HG03354 (cell line): Measurements from ENCODE around the gene XRCC4.
A peak's percentile ranks its signal among the peaks of the same experiment; 100 is the strongest.

Experiments used
- ATAC-seq: cut with Tn5 transposase; IDR thresholded peaks from one replicate; pipeline ENCODE4 v1.9.1; 2021; ENCODE audit warnings: mild to moderate bottlenecking; ENCODE audit not compliant: unreplicated experiment, poor library complexity, severe bottlenecking

XRCC4 gene

DNA sequence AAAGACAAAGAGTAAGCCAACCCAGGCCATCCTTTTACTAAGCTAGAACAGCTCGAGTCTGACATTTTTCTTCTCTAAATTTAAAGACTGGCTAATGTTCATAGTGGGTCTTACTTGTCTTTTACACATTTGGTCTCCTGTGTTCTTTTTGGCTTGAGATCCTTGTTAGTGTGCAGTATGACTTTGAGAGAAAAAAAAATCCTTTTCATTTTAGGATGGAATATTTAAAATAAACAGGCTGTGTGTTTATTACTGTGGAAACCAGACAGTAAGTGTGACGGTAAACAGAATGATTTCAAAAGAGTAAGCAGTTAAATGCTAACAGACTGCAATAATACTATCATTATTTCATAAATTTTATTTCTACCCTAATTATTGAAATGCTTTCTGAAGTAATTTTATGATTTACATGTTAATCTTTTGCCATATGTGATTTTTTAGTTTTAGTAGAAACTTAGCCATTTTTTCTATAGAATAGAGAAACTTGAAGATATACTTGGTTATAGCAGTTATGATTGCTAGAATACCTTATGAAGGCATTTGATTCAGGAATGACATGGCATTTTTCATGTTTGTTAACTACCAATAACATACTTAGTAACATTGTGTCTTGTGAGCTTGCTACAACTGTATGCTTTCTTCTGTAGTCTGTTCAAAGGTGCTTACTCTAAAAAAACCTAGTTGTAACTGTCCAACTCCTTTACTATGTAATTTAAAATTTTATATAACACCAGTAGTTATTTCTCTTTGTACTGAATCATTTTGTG is 92.4 kb downstream of the XRCC4 start:
- no peak for ATAC-seq

DNA sequence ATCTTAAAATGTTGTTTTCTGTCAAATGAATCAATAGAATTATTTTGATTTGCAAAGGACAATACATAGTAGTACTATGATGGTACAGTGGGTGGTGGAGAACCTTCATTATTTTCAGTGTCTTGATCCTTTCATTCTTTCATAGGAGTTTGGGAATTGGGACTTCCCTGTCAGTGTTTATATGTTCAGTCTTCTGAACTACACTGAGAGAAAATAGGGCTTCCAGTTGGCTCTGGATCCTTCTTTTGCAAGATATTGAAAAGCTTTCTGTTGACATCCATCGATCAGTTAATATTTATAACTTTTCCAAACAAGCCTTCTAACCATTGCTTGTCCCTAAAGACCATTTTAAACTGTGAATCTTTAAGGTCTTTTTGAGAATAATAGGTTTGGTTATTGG is 94.7 kb downstream of the XRCC4 start:
- ATAC-seq, result no peak

DNA sequence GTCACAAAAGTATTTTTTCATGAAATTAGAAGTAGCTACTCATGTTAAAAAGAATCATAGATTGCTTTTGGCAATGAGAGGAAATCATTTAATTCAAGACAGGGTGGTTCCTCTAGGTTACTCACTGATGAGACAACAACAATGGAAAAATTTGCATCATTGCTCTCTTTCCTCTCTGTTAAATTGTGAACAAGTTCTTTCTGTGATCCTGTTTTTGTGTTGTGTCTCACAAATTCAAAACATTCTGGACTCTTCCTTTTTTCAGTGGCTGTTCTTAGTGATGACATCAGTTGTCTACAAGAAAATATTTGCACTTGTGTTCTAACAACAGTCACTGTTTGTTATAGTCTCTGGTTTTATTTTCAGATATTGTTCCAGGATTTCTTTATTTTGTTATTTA is 95.3 kb downstream of the XRCC4 start:
- no peak for ATAC-seq

DNA sequence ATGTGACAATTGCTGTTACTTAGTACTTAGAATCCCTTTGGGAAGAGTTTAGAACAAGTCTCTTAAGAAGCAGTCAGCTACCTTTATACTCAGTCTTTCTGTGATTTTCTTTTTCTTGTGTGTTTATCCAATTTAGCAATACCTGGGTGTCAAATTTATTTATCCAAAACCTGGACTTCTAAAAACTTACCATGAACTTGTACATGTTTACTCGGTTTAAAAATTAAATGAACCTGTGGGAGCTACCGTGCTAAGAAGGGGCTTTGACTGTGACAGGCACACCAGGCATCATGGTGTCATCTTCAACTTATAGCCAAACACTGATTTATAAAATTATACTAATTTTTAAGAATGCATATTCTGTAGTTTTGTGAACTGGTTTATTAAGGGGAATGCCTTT is 96.5 kb downstream of the XRCC4 start:
- no peak for ATAC-seq

DNA sequence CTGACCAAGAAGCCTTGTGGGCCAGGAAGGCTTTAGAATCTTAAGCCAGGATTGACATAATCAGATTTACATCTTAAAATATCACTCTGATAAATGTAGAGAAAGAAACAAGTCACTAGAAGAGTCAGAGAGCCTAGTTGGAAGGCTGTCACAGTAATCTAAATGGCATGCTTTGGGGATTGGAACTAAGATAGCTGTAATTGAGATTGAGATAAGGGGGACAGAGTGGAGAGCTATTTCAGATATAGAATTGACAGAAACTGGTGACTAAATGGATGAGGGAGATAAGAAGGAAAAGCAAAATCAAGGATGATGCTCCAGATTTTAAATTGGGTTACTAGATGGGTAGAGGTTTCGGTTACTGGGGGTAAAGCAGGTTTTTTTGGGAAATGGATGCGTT is 100.5 kb downstream of the XRCC4 start:
- ATAC-seq, result no peak

DNA sequence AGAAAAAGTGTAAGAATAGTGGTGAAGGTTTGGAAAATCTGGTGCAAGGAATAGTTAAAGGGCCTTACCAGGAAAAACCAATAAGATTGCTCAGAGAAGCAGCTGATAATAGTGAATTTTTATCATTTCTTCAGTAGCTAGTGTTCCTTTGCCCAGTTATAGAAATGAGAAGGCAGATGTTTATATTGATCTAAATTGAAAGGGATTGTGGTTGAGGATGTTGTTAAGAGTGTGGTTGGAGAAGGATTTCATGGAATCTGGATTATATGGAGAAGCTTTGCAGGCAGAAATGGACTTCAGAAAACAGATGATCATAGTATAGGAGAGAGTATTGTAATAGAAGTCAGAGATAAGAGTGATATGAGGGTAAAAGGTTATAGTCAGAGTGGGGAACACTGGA is 102.6 kb downstream of the XRCC4 start:
- ATAC-seq, result no peak

DNA sequence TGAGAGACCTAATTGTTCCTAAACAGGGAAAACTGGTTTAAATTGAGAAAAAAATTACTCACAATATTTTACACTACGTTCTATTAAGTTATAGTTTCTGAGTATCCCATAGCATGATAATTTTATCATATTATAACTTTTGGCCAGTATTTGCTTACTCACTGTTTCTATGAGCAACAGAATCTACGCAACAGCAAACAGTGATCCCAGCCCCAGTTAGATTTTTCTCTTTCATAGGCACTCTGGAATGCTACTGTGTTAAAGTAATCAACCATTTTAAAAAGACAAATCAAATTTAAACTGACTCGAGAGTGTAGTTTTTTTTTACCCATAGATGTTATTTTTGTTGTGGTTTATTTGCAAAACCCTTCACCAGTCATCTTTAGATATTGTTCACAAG is 107.2 kb downstream of the XRCC4 start:
- ATAC-seq, result no peak

DNA sequence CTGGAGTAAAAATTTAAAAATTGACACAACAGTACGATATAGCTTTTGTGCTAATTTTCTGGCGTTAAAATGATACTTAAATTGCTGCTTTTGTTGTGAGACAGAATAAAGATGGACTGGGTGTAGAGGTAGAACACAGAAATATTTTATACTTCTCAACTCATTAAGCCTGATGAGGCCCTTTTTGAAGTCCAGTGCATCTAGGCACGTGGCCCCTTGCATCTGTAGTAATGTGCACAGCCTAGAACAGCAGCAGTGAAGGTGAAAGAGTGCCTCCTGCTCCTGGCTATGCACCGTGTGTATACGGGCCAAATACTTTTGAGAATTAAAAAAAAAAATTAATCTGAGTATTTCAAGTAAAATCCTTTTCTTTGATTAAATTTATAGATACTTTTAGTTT is 115.6 kb downstream of the XRCC4 start:
- ATAC-seq, result no peak

DNA sequence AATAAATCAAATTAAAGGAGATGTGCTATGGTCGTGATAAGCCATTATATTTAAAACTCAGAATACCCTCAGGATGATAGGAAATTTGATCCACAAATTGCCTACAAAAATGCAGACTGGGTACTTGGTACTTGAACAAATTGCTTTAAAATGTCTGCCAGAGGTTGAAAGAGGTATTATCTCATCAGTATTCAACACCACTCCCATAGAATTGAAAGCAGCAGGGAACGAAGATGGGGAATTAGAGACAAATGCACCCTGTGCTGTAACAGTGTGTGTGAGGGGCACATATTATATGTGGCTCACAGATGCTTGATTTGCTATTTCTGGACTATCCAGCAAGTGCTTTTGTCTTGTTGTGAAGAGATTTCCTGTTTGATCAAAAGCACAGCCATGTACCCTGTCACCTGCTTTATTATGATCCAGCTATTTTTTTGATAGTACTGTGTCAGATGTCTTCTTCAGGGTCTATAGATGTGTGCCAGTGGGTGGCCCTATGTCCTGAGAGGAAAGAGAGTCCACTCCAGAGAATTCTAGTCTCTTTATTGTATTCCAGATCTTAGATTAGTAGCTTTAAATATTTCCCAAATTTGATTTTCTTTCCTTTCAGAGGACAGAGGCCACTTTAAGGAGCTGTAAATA is 120.1 kb downstream of the XRCC4 start:
- no peak for ATAC-seq

DNA sequence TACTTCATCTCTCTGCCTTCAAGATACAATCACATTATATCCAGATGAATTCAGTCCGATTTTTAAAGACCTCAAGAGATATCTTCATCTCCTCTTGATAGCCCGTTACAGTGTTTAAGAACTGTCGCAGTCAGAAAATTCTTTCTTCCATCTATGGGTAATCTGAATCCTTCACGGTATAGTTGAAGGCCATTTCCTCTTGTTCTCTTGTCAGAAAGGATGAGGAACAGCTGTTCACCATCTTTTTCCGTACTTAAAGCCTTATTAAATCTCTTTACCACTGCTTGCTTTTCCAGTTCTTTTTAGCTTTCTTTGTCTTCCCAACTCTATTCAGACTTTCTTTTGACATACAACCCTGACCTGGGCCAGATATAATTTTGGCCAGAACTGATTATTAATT is 121.8 kb downstream of the XRCC4 start:
- no peak for ATAC-seq

DNA sequence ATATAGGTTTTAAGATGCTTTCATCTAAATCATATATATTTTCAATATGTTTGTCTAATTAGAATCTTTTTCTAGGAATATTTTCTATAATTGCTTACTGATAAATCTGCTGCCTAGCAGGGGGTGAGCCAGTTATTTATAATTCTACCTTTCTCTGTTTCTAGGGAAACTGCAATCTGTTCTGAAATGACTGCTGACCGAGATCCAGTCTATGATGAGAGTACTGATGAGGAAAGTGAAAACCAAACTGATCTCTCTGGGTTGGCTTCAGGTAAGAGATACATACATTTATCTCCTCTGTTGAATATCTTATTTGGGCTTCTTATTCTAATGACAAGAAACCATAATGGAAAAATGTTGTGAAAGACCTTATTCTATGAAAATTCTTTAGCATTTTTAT is 127.3 kb downstream of the XRCC4 start:
- ATAC-seq, result peak; percentile 53

DNA sequence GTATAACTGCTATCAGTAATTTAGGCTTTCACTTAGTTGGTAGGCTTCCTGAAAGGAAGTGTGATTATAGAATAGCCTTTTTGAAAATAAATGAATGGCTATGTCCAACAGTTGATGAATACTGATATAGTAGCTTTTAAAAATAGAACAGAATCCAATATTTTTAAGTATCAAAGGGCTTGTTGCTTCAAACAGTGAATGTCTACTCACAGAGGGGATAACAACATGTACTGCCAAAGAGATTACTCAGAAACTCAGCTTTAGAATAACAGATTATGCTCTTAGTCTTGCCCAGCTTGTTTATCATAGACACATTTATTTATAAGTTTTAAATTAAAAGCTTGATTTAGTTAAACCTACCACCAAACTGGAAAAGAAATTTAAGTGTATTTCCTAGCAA is 132.6 kb downstream of the XRCC4 start:
- no peak for ATAC-seq

DNA sequence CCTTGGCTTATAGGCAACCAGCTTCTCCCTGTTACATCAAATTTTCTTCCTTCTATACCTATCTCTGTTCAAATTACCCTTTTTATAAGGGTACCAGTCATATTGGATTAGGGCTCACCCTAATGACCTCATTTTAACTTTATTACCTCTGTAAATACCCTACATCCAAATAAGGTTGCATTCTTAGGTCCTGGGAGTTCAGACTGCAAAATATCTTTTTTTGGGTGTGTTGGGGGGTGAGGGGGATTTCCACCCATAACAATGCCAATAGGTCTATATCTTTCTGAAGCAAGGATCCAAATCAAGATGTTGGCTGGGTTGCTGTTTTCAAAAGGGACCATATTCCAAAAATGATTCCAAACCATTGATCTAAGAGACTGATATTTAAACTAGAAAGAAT is 141.7 kb downstream of the XRCC4 start:
- ATAC-seq, result no peak

DNA sequence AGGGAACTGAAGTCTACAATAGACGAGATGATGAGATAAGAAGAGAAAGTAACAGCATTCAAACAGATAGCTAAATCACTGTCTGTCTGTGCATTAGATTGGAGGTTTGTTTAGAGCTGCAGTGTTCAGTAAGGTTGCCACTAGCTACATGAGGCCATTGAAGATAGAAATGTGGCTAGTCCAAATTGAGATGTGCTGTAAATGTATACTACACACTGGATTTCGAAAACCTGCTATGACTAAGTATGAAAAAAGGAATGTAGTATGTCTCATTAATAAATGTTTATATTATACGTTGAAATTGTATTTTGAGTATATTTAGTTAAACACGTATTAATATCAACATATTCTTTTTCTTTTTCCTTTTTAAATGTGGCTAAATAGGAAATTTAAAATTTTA is 142.1 kb downstream of the XRCC4 start:
- ATAC-seq, result no peak

DNA sequence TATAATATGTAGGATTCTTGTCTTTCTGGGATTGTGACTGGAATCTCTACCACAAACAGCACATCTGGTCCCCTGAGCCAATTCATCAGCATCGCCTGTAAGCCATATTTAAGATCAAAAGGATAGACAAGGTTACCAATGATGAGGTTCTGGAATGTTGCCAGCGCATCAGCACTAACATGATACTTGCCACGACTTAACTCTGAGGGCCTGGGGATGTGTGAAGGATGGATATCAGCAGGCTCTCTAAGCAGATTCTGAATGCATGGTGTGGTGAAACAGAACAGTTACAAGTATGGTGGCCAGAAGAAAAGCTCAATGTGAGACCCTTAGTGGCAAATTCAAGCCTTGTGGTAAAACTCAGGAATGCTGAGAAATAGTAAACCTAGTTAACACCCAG is 143.0 kb downstream of the XRCC4 start:
- ATAC-seq, result no peak

DNA sequence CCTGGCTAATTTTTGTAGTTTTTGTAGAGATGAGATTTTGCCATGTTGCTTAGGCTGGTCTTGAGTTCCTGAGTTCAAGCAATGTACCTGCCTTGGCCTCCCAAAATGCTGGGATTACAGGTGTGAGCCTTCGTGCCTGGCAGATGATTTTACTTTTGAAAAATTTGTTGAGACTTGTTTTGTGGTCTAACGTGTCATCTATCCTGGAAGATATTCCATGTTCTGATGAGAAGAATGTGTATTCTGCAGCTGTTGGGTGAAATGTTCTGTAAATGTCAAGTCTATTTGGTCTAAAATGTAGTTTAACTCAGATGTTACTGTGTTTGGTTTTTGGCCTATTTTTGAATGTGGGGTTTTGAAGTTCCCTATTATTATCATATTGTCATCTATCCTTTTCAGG is 145.6 kb downstream of the XRCC4 start:
- no peak for ATAC-seq

DNA sequence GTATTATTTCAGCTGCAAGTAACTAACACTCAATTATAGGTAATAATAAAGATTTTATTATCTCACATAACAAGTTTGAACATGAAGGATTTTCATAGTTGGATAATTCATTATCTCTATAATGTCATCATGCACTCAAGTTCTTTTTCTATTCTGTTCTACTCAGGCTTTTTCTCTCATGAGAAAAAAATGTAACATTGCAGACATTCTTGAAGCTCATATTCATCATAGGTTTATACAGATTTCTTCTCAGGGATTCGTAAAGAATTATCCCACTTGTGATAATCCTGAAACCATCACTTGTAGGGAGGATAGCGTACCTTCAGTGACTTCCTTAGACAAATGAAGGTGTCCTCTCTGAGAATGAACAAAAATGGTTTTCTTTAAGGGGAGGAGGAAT is 150.3 kb downstream of the XRCC4 start:
- ATAC-seq, result no peak

DNA sequence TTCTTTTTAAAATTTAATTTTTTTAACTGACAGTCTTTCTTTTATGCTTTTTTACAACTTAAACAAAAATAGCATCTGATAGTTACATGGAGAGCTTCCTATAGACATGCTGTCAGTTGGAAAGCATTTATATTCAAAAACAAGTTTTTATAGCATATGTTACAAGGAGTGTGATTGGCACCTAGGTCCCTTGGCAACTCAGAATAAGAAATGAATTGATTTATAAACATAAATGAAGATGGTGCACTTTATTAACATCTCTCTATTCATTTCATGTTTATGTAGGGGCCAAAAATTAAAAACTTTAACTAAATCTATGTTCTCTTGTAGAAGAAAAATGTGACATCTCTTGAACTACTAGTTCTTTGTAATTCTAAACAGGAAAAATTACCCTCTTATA is 153.2 kb downstream of the XRCC4 start:
- no peak for ATAC-seq

DNA sequence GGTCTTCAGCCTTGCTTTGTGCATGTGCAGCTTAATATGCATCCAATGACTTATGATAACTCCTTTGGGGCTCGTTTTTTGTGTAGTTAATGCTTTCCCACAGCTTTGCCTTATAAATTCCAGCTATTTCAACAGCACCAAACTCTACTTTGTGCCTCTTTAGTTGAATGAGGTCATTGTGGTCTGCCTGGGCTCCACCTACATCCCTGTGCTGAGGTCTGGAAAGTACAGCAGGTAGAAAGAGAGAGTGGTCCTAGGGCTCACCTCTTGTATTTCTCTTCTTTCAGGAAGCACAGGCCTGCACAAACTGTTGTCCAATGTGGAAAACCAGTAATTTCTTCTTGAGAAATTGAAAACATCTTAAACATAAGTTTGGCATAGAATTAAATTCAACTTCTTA is 167.2 kb downstream of the XRCC4 start:
- no peak for ATAC-seq

DNA sequence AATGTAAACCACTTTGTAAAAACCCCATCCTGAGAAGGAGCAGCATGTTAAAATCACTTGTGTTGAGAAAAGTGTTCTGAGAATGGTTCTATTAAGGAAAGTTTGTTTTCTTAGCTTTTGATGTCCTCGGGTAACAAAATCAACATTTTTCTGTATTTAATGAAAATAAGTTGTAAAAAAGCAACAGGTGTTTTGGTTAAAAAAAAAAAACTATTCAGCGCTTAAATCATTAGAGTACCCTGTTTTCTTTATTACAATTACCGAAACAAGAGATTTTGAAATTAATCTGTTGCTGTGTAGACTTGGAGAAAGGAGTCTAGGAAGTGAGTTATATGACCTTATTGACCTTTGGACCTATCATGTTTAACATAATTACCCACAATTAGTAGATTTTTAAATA is 167.7 kb downstream of the XRCC4 start:
- no peak for ATAC-seq

DNA sequence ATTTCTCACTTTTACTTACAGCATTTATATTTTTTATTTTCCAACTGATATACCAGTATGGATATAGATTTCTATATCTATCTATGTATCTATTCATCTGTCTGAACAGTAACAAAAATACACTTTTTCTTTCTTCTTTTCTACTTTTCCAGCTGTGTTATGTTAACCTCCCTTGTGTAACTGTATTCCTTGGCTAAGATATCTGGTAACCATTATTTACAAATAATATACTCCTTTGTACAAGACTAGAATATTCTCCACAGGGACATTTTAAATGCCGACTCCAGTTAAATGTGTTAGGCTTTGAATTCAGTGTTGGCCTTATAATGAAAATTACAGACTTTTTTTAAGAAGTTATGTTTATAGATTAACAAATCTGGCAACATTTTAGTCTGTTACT is 168.7 kb downstream of the XRCC4 start:
- ATAC-seq, result no peak

DNA sequence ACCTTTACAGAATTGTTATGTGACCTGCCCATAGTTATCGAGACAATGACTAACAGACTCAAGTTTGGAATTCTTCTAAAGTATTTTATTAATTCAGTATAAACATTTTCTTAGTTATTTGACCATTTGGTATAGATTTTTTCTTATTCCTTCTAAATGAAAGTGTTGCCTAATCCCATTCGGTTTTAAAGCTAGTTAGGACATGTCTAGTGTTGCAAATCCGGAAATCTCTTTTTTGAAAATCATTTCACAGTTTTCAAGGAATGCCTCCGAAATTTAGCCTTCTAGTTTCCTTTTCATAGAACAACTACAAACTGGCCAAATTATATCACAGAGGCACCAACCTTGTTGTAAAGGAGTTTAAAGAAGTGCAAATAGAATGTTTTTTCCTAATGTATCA is 171.8 kb downstream of the XRCC4 start:
- ATAC-seq, result no peak
